ENCODE results near the gene CORIN. TPM values are rescaled to one million over a fixed set of nuclear protein-coding genes. Genes with fewer than 3 reads are reported as not detected.

Gene CORIN
- polyA plus RNA-seq, 1 of the 3 experiments (the other 2 are of a cell fraction), result 1.1 TPM

- H3K36me3 ChIP-seq (replicated peaks in 1 of 2; ENCODE audit: control insufficient read depth in 1 of 2, insufficient read depth in 2 of 2, low read length in 1 of 2), result no peaks in the 10 kb centered on the region
- WGBS (ENCODE audit: low lambda C conversion rate), result 86% methylated on average over 4 of the region's 4 CpGs
- peaks cover 0 to 15% of the 10 kb centered on the region in 2 experiments; a peak in 2 of 4 replicates for H3K4me1 ChIP-seq (ENCODE audit: control insufficient read depth in 1 of 2, insufficient read depth in 2 of 2, low read depth in 1 of 2, low read length in 1 of 2)
- H3K4me3 ChIP-seq (ENCODE audit: low read depth in 2 of 2, low read length in 1 of 2), result no peak overlapping the region
- DNase-seq, result no peak
- no peaks in the 10 kb centered on the region for H3K9me3 ChIP-seq
- no peaks in the 10 kb centered on the region for H3F3A ChIP-seq (replicated peaks; ENCODE audit: insufficient read depth)
- ChIA-PET CTCF (interaction anchor here (1.4 kb wide), 1 partner anchor 82 kb away, joined by 3 read pairs; no protein-coding TSS in a partner anchor), POLR2A (no interaction called here)
- H3K27me3 ChIP-seq (ENCODE audit: insufficient read depth), result no peaks in the 10 kb centered on the region
- H3K27ac ChIP-seq (ENCODE audit: low read depth in 2 of 2, low read length in 1 of 2), result no peak overlapping the region
- no peaks in the 10 kb centered on the region for H3K79me2 ChIP-seq (ENCODE audit: insufficient read depth)
- no peaks in the 10 kb centered on the region for H3K9me2 ChIP-seq
- no peak for TF ChIP-seq POLR2AphosphoS5 (IDR thresholded peaks at IDR 0.05; ENCODE audit: low read depth, low read length)
- TF ChIP-seq EP300 (IDR thresholded peaks at IDR 0.05; ENCODE audit: borderline replicate concordance in 1 of 2, low read depth in 1 of 2, low read length in 1 of 2), result no peak
- TF ChIP-seq, protein P1, sequence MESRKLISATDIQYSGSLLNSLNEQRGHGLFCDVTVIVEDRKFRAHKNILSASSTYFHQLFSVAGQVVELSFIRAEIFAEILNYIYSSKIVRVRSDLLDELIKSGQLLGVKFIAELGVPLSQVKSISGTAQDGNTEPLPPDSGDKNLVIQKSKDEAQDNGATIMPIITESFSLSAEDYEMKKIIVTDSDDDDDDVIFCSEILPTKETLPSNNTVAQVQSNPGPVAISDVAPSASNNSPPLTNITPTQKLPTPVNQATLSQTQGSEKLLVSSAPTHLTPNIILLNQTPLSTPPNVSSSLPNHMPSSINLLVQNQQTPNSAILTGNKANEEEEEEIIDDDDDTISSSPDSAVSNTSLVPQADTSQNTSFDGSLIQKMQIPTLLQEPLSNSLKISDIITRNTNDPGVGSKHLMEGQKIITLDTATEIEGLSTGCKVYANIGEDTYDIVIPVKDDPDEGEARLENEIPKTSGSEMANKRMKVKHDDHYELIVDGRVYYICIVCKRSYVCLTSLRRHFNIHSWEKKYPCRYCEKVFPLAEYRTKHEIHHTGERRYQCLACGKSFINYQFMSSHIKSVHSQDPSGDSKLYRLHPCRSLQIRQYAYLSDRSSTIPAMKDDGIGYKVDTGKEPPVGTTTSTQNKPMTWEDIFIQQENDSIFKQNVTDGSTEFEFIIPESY (IDR thresholded peaks at IDR 0.05; ENCODE audit: borderline replicate concordance, low read depth), result no peak
- no peak overlapping the region for H3K4me2 ChIP-seq
- H2AFZ ChIP-seq (ENCODE audit: low read depth), result no peak overlapping the region; the same call in 1 of the 2 replicates
- no peaks in the 10 kb centered on the region for H4K20me1 ChIP-seq (ENCODE audit: insufficient read depth)
- no peak overlapping the region for H3K9ac ChIP-seq
Observed at GRCh38 chr4:47786958-47787370, 50.9 kb downstream of the CORIN start.

GRCh38 chr4:47785153-47785552 lies 52.7 kb downstream of the CORIN start:
- ChIA-PET CTCF (interaction anchor here (1.0 to 1.8 kb wide), 3 partner anchors 45 to 66 kb away, joined by 3 to 9 read pairs (median 3); no protein-coding TSS in a partner anchor), POLR2A (no interaction called here)
- 66% methylated on average over 3 of the region's 3 CpGs for WGBS (ENCODE audit: low lambda C conversion rate)
- Histone ChIP-seq H3K27me3 (ENCODE audit: insufficient read depth) (no peaks in the 10 kb centered on the region), H3K9me2 (no peaks in the 10 kb centered on the region), H3F3A (replicated peaks; ENCODE audit: insufficient read depth) (no peaks in the 10 kb centered on the region), H3K4me2 (no peak overlapping the region), H2AFZ (ENCODE audit: low read depth) (no peak overlapping the region), H3K9me3 (no peaks in the 10 kb centered on the region), H3K36me3 (replicated peaks in 1 of 2; ENCODE audit: control insufficient read depth in 1 of 2, insufficient read depth in 2 of 2, low read length in 1 of 2) (no peaks in the 10 kb centered on the region), H4K20me1 (ENCODE audit: insufficient read depth) (no peaks in the 10 kb centered on the region), H3K4me3 (ENCODE audit: low read depth in 2 of 2, low read length in 1 of 2) (no peak overlapping the region), H3K4me1 (ENCODE audit: control insufficient read depth in 1 of 2, insufficient read depth in 2 of 2, low read depth in 1 of 2, low read length in 1 of 2) (peaks cover 0 to 15% of the 10 kb centered on the region in 2 experiments; a peak in 2 of 4 replicates), H3K27ac (ENCODE audit: low read depth in 2 of 2, low read length in 1 of 2) (peak overlapping the region; percentile 31 to 97; a peak in 3 of 4 replicates), H3K9ac (no peak overlapping the region), H3K79me2 (ENCODE audit: insufficient read depth) (no peaks in the 10 kb centered on the region)
- DNase-seq, result no peak
- TF ChIP-seq, protein P1 (IDR thresholded peaks at IDR 0.05; ENCODE audit: borderline replicate concordance, low read depth), result no peak
- no peak for TF ChIP-seq SMC3 (IDR thresholded peaks at IDR 0.05; ENCODE audit: low read depth, low read length)
- no peak for TF ChIP-seq EZH2phosphoT487 (IDR thresholded peaks at IDR 0.05; ENCODE audit: borderline replicate concordance, low read depth)

DNA sequence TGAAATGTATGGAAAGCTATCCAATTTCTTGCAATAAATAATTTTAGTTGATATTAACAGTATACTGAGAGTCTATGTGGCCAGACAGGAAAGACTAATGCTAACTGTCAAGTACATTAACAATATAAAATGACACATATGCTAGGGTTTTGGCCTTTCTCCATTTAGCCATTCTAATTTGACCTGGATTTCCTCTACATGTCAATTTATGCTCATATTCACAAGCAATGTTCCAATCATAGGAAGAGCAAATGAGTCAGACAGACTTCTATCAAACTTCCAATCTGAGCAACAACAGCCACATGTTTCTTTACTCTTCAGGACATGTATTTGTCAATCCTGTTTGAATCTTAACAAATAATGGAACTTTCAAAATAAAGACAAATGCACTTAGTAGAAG lies 53.6 kb downstream of the CORIN start:
- no peaks in the 10 kb centered on the region for H4K20me1 ChIP-seq (ENCODE audit: insufficient read depth)
- no peaks in the 10 kb centered on the region for H3K36me3 ChIP-seq (replicated peaks in 1 of 2; ENCODE audit: control insufficient read depth in 1 of 2, insufficient read depth in 2 of 2, low read length in 1 of 2)
- DNase-seq, result peak; percentile 68
- H3K4me2 ChIP-seq, result no peak overlapping the region
- peak overlapping the region; percentile 31 to 97; a peak in 3 of 4 replicates for H3K27ac ChIP-seq (ENCODE audit: low read depth in 2 of 2, low read length in 1 of 2)
- no peak overlapping the region for H3K9ac ChIP-seq
- ChIA-PET CTCF (interaction anchor here (1.0 to 1.9 kb wide), 3 partner anchors 12 to 53 kb away, joined by 3 to 7 read pairs (median 3); no protein-coding TSS in a partner anchor), POLR2A (no interaction called here)
- no peaks in the 10 kb centered on the region for H3K9me2 ChIP-seq
- no peaks in the 10 kb centered on the region for H3F3A ChIP-seq (replicated peaks; ENCODE audit: insufficient read depth)
- H3K27me3 ChIP-seq (ENCODE audit: insufficient read depth), result no peaks in the 10 kb centered on the region
- peaks cover 0 to 15% of the 10 kb centered on the region in 2 experiments; a peak in 2 of 4 replicates for H3K4me1 ChIP-seq (ENCODE audit: control insufficient read depth in 1 of 2, insufficient read depth in 2 of 2, low read depth in 1 of 2, low read length in 1 of 2)
- H3K79me2 ChIP-seq (ENCODE audit: insufficient read depth), result no peaks in the 10 kb centered on the region
- no peak overlapping the region for H3K4me3 ChIP-seq (ENCODE audit: low read depth in 2 of 2, low read length in 1 of 2)
- H3K9me3 ChIP-seq, result no peaks in the 10 kb centered on the region
- H2AFZ ChIP-seq (ENCODE audit: low read depth), result no peak overlapping the region
- peak; percentile 86 for TF ChIP-seq RCOR1 (IDR thresholded peaks at IDR 0.05; ENCODE audit: low read length)
- peak; percentile 45; the same call in 1 of the 2 replicates for TF ChIP-seq FOXJ3 (CRISPR knock-in tag; IDR thresholded peaks at IDR 0.05)
- no peak for TF ChIP-seq SIN3A (IDR thresholded peaks at IDR 0.05; ENCODE audit: borderline replicate concordance, low read depth, low read length)
- peak; percentile 89 for TF ChIP-seq CHD2 (IDR thresholded peaks at IDR 0.05; ENCODE audit: low read length, partially characterized antibody)
- no peak for TF ChIP-seq GABPA (IDR thresholded peaks at IDR 0.05; ENCODE audit: low read depth)
- TF ChIP-seq GATA2 (CRISPR knock-in tag; IDR thresholded peaks at IDR 0.05), result peak; percentile 95
- TF ChIP-seq EP300 (IDR thresholded peaks at IDR 0.05; ENCODE audit: borderline replicate concordance in 1 of 2, low read depth in 1 of 2, low read length in 1 of 2), result peak; percentile 13 to 98; a peak in 2 of 4 replicates
- no peak for TF ChIP-seq FOXM1 (IDR thresholded peaks at IDR 0.05; ENCODE audit: low read depth)
- TF ChIP-seq NFIC (IDR thresholded peaks at IDR 0.05; ENCODE audit: borderline replicate concordance), result peak; percentile 50; the same call in 1 of the 2 replicates
- peak; percentile 67 for TF ChIP-seq POLR2AphosphoS5 (IDR thresholded peaks at IDR 0.05; ENCODE audit: low read depth, low read length)
- TF ChIP-seq MXI1 (IDR thresholded peaks at IDR 0.05; ENCODE audit: low read depth, low read length), result peak; percentile 63
- TF ChIP-seq JUND (IDR thresholded peaks at IDR 0.05), result peak; percentile 38
- no peak for TF ChIP-seq MEF2A (IDR thresholded peaks at IDR 0.05; ENCODE audit: borderline replicate concordance, low read depth)
- no peak for TF ChIP-seq EZH2phosphoT487 (IDR thresholded peaks at IDR 0.05; ENCODE audit: borderline replicate concordance, low read depth)

Data from SK-N-SH (cell line).